Mesothelial cell of epicardium (in vitro differentiated cells): ENCODE measurements around the gene TMEM151A. TPM values are rescaled to one million over a fixed set of nuclear protein-coding genes. Genes with fewer than 3 reads are reported as not detected.
"Not testable (repeated sequence)": the region's sequence is repeated elsewhere in the genome, so short reads cannot be mapped to it uniquely, and the experiment has no call there.

Source experiments
- DNase-seq, 2 experiments: peaks; one replicate each; pipeline ENCODE4 v3.0.0; 2021; ENCODE audit warnings: low spot score in 2 of 2; ENCODE audit not compliant: unreplicated experiment in 2 of 2
- H3K27ac Mint-ChIP-seq: 2 replicates; pipeline ENCODE4 v1.8.0; 2021; ENCODE audit warnings: mixed read lengths
- H3K27me3 Mint-ChIP-seq: 2 replicates; pipeline ENCODE4 v1.8.0; 2021; ENCODE audit warnings: low read depth, mixed read lengths
- H3K36me3 Mint-ChIP-seq: 2 replicates; pipeline ENCODE4 v1.8.0; 2021; ENCODE audit warnings: mixed read lengths
- H3K4me1 Mint-ChIP-seq: 2 replicates; pipeline ENCODE4 v1.8.0; 2021; ENCODE audit warnings: mixed read lengths
- H3K4me3 Mint-ChIP-seq: 2 replicates; pipeline ENCODE4 v1.8.0; 2021; ENCODE audit warnings: mild to moderate bottlenecking, moderate library complexity, mixed read lengths
- H3K9me3 Mint-ChIP-seq: 2 replicates; pipeline ENCODE4 v1.8.0; 2021; ENCODE audit warnings: mixed read lengths
- CTCF ChIP-seq: fragments of 200-600 bp; sonication (generic); IDR thresholded peaks from one replicate; pipeline ENCODE4 v1.5.0; 2021; ENCODE audit warnings: antibody characterized with exemption; ENCODE audit not compliant: unreplicated experiment
- total RNA-seq: library from RNA; stranded (reverse); gene quantifications from 3 replicates; pipeline ENCODE4 v1.2.1, GENCODE V29; 2021

TMEM151A gene
- total RNA-seq, 1 donor from 2014 or later: 1.3 TPM

GRCh38 chr11:66275396-66275795 lies 16.3 kb upstream of the TMEM151A start:
- Mint-ChIP-seq H3K4me3 (no peak overlapping the region), H3K27ac (no peak overlapping the region), H3K4me1 (peaks cover 7% of the 10 kb centered on the region), H3K36me3 (peaks cover 24% of the 10 kb centered on the region), H3K9me3 (no peaks in the 10 kb centered on the region), H3K27me3 (peaks cover 4% of the 10 kb centered on the region)
- no peak for DNase-seq
- no peak for TF ChIP-seq CTCF

- H3K4me1 Mint-ChIP-seq: peaks cover 7% of the 10 kb centered on the region
- peaks cover 7% of the 10 kb centered on the region for H3K27me3 Mint-ChIP-seq
- DNase-seq: no peak
- no peak overlapping the region for H3K4me3 Mint-ChIP-seq
- peaks cover 21% of the 10 kb centered on the region for H3K36me3 Mint-ChIP-seq
- H3K27ac Mint-ChIP-seq: no peak overlapping the region
- no peaks in the 10 kb centered on the region for H3K9me3 Mint-ChIP-seq
- no peak for TF ChIP-seq CTCF
Measured at GRCh38 chr11:66275984-66276612, 15.6 kb upstream of the TMEM151A start.

DNA sequence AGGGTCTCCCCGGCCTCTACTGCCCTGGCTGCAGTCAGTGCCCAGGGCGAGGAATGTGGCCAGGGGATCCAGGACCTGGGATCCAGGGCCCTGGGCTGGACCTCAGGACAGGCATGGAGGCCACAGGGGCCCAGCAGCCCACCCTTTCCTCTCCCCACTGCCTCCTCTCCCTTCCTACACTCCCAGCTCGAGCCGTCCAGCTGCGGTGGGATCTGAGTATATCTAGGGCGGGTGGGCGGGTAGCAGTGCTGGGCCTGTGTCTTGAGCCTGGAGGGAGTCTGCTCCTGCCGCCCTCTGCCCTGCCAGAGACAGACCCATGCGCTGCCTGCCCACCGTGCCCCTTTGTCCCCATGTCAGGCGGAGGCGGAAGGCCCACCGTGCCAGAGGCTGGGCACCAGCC lies 15.1 kb upstream of the TMEM151A start:
- not testable (repeated sequence) for H3K27ac Mint-ChIP-seq, DNase-seq, H3K27me3 Mint-ChIP-seq, H3K4me3 Mint-ChIP-seq, H3K4me1 Mint-ChIP-seq, H3K9me3 Mint-ChIP-seq
- H3K36me3 Mint-ChIP-seq: peaks cover 21% of the 10 kb centered on the region

- H3K27me3 Mint-ChIP-seq, H3K4me1 Mint-ChIP-seq, H3K27ac Mint-ChIP-seq, DNase-seq, H3K9me3 Mint-ChIP-seq: not testable (repeated sequence)
- Mint-ChIP-seq H3K4me3 (peak overlapping the region; percentile 44), H3K36me3 (peaks cover 17% of the 10 kb centered on the region)
Measured at GRCh38 chr11:66277064-66277463, 14.6 kb upstream of the TMEM151A start.

DNA sequence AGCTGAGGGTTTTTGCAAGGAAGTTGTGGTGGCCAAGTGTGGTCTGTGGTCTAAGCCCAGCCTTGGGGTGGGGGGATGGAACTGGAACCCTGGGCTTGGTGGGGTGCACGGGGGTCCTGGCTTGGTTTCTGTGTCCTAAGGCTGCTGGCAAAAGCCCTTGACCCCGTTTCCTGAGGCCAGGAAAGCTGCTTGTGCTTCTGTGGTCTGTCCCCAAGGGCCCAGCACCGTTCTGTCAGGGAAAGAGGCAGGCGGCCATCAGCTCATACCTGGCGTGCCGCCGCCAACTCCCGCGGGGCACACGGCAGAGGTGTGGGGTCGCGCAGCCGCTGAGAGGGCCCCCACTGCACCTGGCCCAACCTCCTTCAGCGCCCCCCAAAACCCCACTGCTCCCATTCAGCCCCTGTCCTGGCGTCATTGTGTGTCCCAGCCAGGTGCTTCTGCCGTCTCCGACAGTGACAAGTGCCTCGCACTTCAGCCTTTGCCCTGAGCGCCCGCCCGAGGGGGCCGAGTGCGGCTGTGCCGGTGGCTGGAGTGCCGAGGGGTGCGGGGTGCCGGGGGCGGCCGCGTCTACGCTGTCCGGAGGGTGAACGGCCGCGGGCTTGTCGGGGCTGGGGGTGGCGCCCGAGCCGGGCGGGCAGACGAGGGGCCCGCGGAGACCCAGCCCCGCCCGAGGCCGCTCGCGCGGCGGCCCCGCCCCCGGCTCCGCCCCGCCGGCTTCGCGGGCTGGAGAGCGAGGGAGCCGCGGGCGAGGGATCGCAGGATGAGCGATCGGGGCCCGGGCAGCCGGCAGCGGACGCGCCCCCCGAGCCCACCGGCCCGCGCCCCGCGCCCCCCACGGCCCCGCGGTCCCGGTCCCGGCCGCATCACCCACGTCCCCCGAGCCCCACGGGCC lies 14.0 kb upstream of the TMEM151A start, which contains the start of gene CNIH2:
CNIH2 (plus strand) TSS at position 705 of the 892 bp plus-strand sequence. CDS start 282 bp downstream, outside the sequence.
- Mint-ChIP-seq H3K27ac (no peak within 1 kb of the TSS), H3K27me3 (peaks cover 8% of the 10 kb centered on the region), H3K4me1 (peaks cover 7% of the 10 kb centered on the region), H3K36me3 (peaks cover 13% of the 10 kb centered on the region), H3K4me3 (peak within 1 kb of the TSS; percentile 64), H3K9me3 (no peaks in the 10 kb centered on the region)
- TF ChIP-seq CTCF: no peak
- DNase-seq: peak in 1 of 2 experiments; percentile 62

DNA sequence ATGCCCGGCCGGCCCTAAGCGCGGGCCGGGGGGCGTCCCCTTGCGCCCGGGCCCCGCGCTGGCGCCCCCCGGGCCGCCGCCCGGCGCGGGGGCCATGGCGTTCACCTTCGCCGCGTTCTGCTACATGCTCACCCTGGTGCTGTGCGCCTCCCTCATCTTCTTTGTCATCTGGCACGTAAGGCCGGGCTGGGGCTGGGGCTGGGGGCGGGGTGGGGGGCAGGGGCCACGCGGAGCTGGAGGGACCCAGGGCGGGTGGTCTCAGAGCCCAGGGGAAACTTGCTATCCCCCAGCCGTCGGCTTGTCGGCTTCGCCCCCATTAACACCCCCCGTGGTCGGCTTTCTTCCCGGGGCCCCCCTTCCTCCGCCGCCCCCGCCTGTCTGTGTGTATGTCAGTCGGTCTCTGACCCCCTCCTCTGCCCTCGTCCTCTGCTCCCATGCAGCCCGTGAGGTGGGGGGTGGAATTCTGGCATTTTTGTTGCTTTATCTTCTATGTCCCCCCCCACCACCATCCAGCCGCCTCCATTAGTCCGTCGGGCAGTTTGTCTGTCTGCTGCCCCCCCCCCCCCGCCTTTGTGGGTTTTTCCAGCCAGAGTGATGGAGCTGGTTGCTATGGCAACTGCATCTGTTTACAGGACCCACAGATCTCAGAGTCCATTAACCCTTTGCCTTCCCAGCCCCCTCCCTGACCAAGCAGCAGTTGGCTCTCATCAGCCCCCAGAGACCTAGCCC lies 13.2 kb upstream of the TMEM151A start:
- Mint-ChIP-seq H3K4me1 (peaks cover 7% of the 10 kb centered on the region), H3K27me3 (peaks cover 8% of the 10 kb centered on the region), H3K9me3 (no peaks in the 10 kb centered on the region), H3K36me3 (peaks cover 9% of the 10 kb centered on the region), H3K4me3 (peak overlapping the region; percentile 64), H3K27ac (no peak overlapping the region)
- no peak for TF ChIP-seq CTCF
- no peak for DNase-seq
